NOMO-1 (cell line): ENCODE measurements around the gene DMXL1.
A peak's percentile ranks its signal among the peaks of the same experiment; 100 is the strongest.
"Not testable (repeated sequence)": the region's sequence is repeated elsewhere in the genome, so short reads cannot be mapped to it uniquely, and the experiment has no call there.

Experiments used
- DNase-seq, 2 experiments: peaks; one replicate each; lab custom pipeline; 2025; ENCODE audit not compliant: unreplicated experiment in 2 of 2; lab: John Stamatoyannopoulos, UW

Gene DMXL1

DNA sequence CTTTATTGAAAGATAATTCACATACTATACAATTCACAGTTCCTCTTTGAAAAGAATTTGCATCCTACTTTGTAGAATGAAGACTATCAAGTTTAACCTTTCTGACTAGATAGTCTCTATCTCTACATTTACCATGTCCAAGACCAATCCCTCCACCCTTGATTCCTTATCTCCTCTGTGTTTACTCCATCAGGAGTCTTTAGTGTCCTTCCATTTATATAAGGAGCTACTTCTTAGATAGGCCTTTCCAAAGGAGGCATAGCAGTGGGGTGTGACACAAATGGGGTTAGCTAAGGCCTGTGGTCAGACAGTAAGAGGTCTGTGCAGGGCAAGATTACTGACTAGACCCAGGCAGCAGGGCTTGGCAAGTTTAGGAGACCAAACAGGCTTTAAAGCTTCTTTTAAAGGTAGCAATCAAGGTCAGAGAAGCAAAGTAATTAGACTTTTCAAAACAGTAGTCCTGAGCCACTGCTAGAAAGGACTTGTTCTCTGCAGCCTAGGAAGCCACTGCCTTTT is 11.1 kb upstream of the DMXL1 start:
- no peak for DNase-seq

GRCh38 chr5:119063579-119064379 is 7.1 kb upstream of the DMXL1 start:
- DNase-seq = peak; percentile 63 to 73

DNA sequence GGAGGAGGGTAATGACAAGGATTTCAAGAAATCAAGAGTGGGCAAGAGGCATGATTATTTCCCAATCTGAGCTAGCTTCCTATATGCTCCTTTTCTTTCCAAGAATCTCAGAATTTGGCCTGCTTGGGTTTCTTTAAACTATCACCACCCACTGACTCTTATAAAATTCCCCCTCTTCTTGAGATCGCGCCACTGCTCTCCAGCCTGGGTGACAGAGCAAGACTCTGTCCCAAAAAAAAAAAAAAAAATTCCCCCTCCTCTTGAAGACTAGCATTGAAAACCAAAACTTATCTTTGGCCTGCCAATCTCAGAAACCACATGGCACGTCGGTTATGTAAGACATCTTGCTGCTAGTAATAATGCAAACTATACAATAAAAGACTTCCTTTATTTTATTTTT is 3.4 kb upstream of the DMXL1 start:
- no peak for DNase-seq

- peak in 1 of 2 experiments; percentile 99 for DNase-seq
Observed at GRCh38 chr5:119070578-119070827, 384 bp upstream of the DMXL1 start.

- DNase-seq = no peak
Observed at GRCh38 chr5:119071561-119071995, 691 bp downstream of the DMXL1 start.

- no peak for DNase-seq
Observed at GRCh38 chr5:119072496-119072895, 1.6 kb downstream of the DMXL1 start.

DNA sequence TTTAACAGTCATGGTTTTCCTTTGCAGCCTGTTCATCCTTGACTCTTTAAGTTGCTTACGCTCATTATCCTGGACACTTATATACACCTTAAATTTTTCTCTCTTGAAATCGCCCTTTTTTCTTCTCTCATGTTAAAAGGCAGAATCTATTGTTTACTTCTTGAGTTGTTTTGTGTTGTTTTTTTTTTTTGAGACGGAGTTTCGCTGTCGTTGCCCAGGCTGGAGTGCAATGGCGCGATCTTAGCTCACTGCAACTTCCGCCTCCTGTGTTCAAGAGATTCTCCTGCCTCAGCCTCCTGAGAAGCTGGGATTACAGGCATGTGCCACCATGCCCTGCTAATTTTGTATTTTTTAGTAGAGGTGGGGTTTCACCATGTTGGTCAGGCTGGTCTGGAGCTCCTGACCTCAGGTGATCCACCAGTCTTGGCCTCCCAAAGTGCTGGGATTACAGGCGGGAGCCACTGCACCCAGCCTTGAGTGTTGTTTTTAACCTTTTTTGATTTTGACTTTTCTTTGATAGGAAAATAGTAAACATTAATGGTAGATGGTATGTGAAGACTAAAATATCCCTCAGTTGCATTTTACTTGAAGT is 3.0 kb downstream of the DMXL1 start:
- not testable (repeated sequence) for DNase-seq

DNA sequence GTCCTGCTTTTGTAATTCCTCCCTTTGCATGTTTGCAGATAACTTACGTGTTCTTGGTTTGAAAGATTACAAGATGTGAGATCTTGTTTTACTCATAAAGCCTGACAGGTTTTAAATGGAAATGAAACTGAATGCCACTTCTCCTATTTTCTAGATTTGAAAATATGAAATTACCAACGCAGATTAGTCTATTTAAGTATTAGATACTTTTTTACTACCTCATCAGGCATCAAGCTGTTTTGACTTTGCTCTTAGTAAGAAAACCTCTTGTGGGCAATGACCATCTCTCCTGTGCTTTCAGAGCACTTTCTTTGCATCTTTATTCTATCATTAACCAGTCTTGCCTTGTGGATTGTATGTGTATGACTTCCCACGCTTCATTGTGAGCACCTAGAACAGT is 3.5 kb downstream of the DMXL1 start:
- DNase-seq = peak in 1 of 2 experiments; percentile 62

DNA sequence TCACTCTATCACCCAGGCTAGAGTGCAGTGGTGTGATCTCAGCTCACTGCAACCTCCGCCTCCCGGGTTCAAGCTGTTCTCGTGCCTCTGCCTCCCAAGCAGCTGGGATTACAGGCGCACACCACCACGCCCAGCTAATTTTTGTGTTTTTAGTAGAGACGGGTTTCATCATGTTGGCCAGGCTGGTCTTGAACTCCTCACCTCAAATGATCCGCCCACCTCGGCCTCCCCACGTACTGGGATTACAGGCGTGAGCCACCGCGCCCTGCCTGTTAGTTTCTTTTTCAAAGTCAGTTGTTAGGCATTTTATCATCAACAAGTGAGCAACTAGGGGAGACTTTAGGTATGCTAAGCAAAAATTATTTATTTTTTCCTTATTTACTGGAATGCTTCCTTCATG is 4.4 kb downstream of the DMXL1 start:
- not testable (repeated sequence) for DNase-seq

DNA sequence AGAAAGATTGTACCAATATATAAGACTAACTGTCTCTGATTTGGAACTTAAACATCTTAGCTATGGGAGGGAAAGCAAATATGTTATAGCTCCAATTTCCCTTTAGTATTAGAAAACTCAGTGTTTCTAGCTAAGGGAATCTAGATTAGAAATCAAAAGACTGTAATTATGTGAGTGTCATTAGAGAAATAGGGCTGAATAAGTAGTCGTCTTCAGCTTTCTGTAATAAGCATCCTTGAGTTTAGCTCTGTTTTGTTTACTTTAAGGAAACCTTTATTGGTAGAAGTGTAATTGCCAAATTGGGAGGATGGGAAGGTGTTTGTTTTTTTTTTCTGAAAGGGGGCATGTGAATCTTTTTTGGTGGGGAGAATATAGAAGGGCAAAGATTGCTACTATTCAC is 5.2 kb downstream of the DMXL1 start:
- no peak for DNase-seq

- no peak for DNase-seq
Observed at GRCh38 chr5:119077444-119077843, 6.6 kb downstream of the DMXL1 start.

DNA sequence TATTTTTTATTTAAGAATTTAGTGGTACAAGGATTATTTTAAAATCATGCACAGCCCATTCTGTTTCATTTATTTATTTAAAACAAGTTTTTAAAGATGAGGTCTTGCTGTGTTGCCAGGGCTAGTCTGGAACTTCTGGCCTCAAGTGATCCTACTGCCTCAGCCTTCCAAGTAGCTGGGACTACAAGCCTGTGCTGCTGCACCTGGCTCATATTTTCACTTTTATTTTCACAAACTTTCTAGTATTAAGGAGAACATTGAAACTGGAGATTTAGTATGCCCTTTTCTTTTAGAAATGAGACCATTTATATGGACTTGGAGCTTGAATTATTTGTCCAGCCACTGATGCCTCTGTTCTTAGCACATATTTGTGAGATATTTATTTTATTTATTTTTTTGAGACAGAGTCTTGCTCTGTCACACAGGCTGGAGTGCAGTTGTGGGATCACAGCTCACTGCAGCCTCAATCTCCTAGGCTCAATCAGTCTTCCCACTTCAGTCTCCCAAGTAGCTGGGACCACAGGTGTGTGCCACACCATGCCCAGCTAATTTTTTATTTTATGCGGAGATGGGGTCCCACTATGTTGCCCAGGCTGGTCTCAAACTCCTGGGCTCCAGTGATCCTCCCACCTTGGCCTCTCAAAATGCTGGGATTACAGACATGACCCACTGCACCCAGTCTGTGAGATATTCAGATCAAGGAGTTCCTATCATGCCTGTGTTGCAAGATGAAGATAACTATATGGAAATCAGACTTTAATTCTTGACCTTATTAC is 7.4 kb downstream of the DMXL1 start:
- DNase-seq = no peak

DNA sequence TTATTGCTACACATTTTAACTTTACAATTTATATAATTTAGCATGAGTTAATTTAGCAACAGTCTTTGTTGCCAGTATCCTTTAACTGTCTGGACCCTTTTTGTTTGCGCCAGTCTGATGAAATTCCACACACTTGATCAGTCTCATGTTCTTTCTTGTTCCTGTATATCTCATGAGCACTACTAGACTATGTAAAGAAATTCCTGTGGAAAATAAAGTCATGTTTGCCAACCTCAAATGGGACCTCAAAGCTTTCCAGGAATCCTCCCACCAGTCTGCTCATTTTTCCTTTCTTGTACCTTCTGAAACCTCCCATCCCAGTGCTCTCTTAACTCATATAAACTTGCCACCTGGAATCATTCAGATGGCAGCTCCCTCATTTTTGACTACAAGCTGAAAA is 8.0 kb downstream of the DMXL1 start:
- DNase-seq = no peak

GRCh38 chr5:119079318-119079921 is 8.5 kb downstream of the DMXL1 start:
- DNase-seq = no peak

GRCh38 chr5:119080936-119081335 is 10.0 kb downstream of the DMXL1 start:
- no peak for DNase-seq

DNA sequence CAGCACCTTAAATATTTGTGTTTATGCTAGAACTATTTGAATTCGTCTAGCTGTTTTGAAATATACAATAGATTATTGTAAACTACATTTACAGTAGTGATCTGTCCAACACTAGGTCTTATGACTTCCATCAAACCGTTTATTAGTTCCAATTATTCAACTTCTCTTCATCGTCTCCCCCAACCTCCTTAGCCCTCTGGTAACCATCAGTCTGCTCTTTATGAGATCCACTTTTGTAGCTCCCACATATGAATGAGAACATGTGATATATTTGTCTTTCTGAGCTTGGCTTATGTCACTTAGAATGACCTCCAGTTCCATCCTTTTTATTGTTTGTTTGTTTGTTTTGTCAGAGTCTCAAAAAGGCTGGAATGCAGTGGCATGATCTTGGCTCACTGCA is 11.8 kb downstream of the DMXL1 start:
- no peak for DNase-seq

DNA sequence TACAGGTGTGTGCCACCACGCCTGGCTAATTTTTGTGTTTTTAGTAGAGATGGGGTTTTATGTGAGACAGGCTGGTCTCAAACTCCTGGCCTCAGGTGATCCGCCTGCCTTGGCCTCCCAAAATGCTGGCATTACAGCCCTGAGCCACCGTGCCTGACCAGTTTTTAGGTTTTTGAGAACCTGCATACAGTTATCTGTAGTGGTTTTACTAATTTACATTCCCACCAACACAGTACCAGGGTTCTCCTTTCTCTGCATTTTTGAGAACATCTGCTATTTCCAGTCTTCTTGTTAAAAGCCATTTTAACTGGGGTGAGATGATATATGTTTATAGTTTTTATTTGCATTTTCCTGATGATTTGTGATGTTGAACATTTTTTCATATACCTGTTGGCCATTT is 12.8 kb downstream of the DMXL1 start:
- DNase-seq = no peak

- DNase-seq = no peak
Observed at GRCh38 chr5:119088438-119088837, 17.6 kb downstream of the DMXL1 start.

- DNase-seq = no peak
Observed at GRCh38 chr5:119095611-119096010, 24.7 kb downstream of the DMXL1 start.

- DNase-seq = no peak
Observed at GRCh38 chr5:119105971-119106370, 35.1 kb downstream of the DMXL1 start.

- no peak for DNase-seq
Observed at GRCh38 chr5:119112151-119112550, 41.3 kb downstream of the DMXL1 start.
